22Rv1 (cell line): ENCODE data around the gene PTPN21.

Source experiments
- ZFX ChIP-seq: fragments of 450-650 bp; IDR thresholded peaks from 2 replicates; pipeline ENCODE4 v1.6.1; 2017; ENCODE audit warnings: antibody characterized with exemption, borderline replicate concordance
- TF ChIP-seq, protein P1 (sequence below): fragments of 450-650 bp; IDR thresholded peaks from 2 replicates; pipeline ENCODE4 v1.5.1; 2017; ENCODE audit warnings: mild to moderate bottlenecking

DNA sequence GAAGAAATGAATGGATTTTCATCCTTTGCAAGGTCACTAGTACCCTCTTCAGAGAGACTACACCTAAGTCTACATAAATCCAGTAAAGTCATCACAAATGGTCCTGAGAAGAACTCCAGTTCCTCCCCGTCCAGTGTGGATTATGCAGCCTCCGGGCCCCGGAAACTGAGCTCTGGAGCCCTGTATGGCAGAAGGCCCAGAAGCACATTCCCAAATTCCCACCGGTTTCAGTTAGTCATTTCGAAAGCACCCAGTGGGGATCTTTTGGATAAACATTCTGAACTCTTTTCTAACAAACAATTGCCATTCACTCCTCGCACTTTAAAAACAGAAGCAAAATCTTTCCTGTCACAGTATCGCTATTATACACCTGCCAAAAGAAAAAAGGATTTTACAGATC lies 128.5 kb downstream of the PTPN21 start:
- TF ChIP-seq, protein P1, sequence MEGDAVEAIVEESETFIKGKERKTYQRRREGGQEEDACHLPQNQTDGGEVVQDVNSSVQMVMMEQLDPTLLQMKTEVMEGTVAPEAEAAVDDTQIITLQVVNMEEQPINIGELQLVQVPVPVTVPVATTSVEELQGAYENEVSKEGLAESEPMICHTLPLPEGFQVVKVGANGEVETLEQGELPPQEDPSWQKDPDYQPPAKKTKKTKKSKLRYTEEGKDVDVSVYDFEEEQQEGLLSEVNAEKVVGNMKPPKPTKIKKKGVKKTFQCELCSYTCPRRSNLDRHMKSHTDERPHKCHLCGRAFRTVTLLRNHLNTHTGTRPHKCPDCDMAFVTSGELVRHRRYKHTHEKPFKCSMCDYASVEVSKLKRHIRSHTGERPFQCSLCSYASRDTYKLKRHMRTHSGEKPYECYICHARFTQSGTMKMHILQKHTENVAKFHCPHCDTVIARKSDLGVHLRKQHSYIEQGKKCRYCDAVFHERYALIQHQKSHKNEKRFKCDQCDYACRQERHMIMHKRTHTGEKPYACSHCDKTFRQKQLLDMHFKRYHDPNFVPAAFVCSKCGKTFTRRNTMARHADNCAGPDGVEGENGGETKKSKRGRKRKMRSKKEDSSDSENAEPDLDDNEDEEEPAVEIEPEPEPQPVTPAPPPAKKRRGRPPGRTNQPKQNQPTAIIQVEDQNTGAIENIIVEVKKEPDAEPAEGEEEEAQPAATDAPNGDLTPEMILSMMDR: no peak
- TF ChIP-seq ZFX: no peak
